K562 (cell line): ENCODE results near the gene TRIM38. TPM values are rescaled to one million over a fixed set of nuclear protein-coding genes. Genes with fewer than 3 reads are reported as not detected.
A peak's percentile ranks its signal among the peaks of the same experiment; 100 is the strongest.

Source experiments
- ATAC-seq: fragments of 200-7000 bp; cut with Tn5 transposase; 3 replicates; pipeline ENCODE4 v1.9.1; 2020; ENCODE audit warnings: moderate library complexity
- BruUV-seq: library from RNA; stranded (reverse); fragments of 400-500 nt; replicated peaks from 2 replicates; lab custom pipeline; 2021; lab: Mats Ljungman, UMichigan
- CTCF ChIA-PET: fragments of 300-600 bp; formaldehyde crosslinking; extraction: SDS; loops from one replicate; lab custom pipeline; 2021; ENCODE audit warnings: low intra/inter-chr PET ratio; lab: Yijun Ruan, JAX
- POLR2A ChIA-PET: fragments of 300-600, 350-650 bp; sonication (Branson Sonifier 250); formaldehyde crosslinking; extraction: SDS; loops from one replicate; lab custom pipeline; 2021; ENCODE audit warnings: antibody characterized with exemption, inconsistent platforms; lab: Yijun Ruan, JAX
- DNase-seq, 4 experiments: peaks; one replicate each; pipeline versions ENCODE4 v3.0.0 to v3.0.0-alpha.2; 2011 to 2018; ENCODE audit warnings: low spot score in 3 of 4, mixed read lengths in 3 of 4; ENCODE audit errors: extremely low read depth in 1 of 4
- FAIRE-seq: peaks from 2 replicates; lab custom pipeline; 2011; peaks lifted over from hg19 to GRCh38; lab: Jason Lieb, UNC
- H2AFZ ChIP-seq: 2 replicates; pipeline ENCODE4 v1.6.0; 2011; ENCODE audit warnings: low read depth, low read length, control low read depth, inconsistent platforms
- H3K27ac ChIP-seq: fragments of 200-600 bp; 3 replicates; pipeline ENCODE4 v1.8.0; 2011; ENCODE audit warnings: low read depth, mild to moderate bottlenecking, control low read depth, inconsistent platforms, low read length, moderate library complexity, mixed read lengths; ENCODE audit errors: extremely low read depth
- H3K27me3 ChIP-seq, 2 experiments: fragments of 300-600 bp in 1 of 2; 2 replicates in 1 of 2; 3 replicates in 1 of 2; pipeline versions ENCODE4 v1.6.0 to v1.8.0; 2011; ENCODE audit warnings: inconsistent platforms in 2 of 2, low read length in 2 of 2, mild to moderate bottlenecking in 1 of 2, mixed read lengths in 1 of 2, moderate library complexity in 1 of 2; ENCODE audit not compliant: control insufficient read depth in 2 of 2, insufficient read depth in 2 of 2
- H3K36me3 ChIP-seq: fragments of 300-600 bp; 3 replicates; pipeline ENCODE4 v1.8.0; 2011; ENCODE audit warnings: mild to moderate bottlenecking, low read length, inconsistent platforms; ENCODE audit not compliant: control insufficient read depth, insufficient read depth
- H3K4me1 ChIP-seq, 2 experiments: fragments of 200-600 bp in 1 of 2; replicated peaks in 1 of 2; 2 replicates in 1 of 2; 3 replicates in 1 of 2; pipeline versions ENCODE4 v1.5.1 to v1.8.0; 2011; ENCODE audit warnings: inconsistent platforms in 2 of 2, low read length in 2 of 2, mild to moderate bottlenecking in 1 of 2, mixed read lengths in 1 of 2, moderate library complexity in 1 of 2; ENCODE audit not compliant: control insufficient read depth in 2 of 2, insufficient read depth in 2 of 2
- H3K4me2 ChIP-seq: 2 replicates; pipeline ENCODE4 v1.6.1; 2011; ENCODE audit warnings: low read length, control low read depth, inconsistent platforms, mixed read lengths; ENCODE audit not compliant: insufficient read depth
- H3K4me3 ChIP-seq: fragments of 200-600 bp; sonication (generic), shearing (Covaris generic); 2 replicates; pipeline ENCODE4 v1.5.1; 2016; ENCODE audit warnings: control low read depth, inconsistent platforms
- H3K79me2 ChIP-seq: fragments of 200-600 bp; 3 replicates; pipeline ENCODE4 v1.8.0; 2011; ENCODE audit warnings: low read length, inconsistent platforms; ENCODE audit not compliant: control insufficient read depth, insufficient read depth
- H3K9ac ChIP-seq, 2 experiments: 2 replicates each; pipeline versions ENCODE4 v1.6.0 to v1.6.1; 2011; ENCODE audit warnings: low read depth in 2 of 2, low read length in 2 of 2, control low read depth in 1 of 2, inconsistent platforms in 1 of 2, mild to moderate bottlenecking in 1 of 2, mixed read lengths in 1 of 2; ENCODE audit not compliant: insufficient read depth in 1 of 2
- H3K9me1 ChIP-seq: one replicate; pipeline ENCODE4 v1.6.0; 2011; ENCODE audit warnings: inconsistent platforms, mild to moderate bottlenecking, low read length, moderate library complexity; ENCODE audit not compliant: control insufficient read depth, insufficient read depth
- H3K9me3 ChIP-seq: replicated peaks from 2 replicates; pipeline ENCODE4 v1.5.1; 2011; ENCODE audit warnings: low read depth, low read length, inconsistent platforms; ENCODE audit not compliant: control insufficient read depth, insufficient read depth
- H4K20me1 ChIP-seq: replicated peaks from 2 replicates; pipeline ENCODE4 v1.6.1; 2011; ENCODE audit warnings: low read length, inconsistent platforms, mixed read lengths; ENCODE audit not compliant: control insufficient read depth, insufficient read depth
- CBX8 ChIP-seq: fragments of 200-600 bp; sonication (generic); IDR thresholded peaks from 2 replicates; pipeline ENCODE4 v1.6.1; 2012; ENCODE audit warnings: borderline replicate concordance, mixed run types, low read depth, mild to moderate bottlenecking, moderate library complexity, mixed read lengths, low read length, control low read depth, inconsistent platforms; ENCODE audit not compliant: poor library complexity, severe bottlenecking; ENCODE audit errors: extremely low read depth
- CHCHD3 ChIP-seq: fragments of 250-450 bp; sonication (Bioruptor Pico); IDR thresholded peaks from 2 replicates; pipeline ENCODE4 v2.1.2; 2022; ENCODE audit warnings: mild to moderate bottlenecking
- EHMT2 ChIP-seq: fragments of 450-650 bp; IDR thresholded peaks from 2 replicates; pipeline ENCODE4 v1.6.1; 2018; ENCODE audit warnings: antibody characterized with exemption
- NRF1 ChIP-seq, 2 experiments: fragments of 450-650 bp; IDR thresholded peaks in 1 of 2; conservative IDR thresholded peaks in 1 of 2; 2 replicates each; pipeline ENCODE4 v1.6.1; 2014; ENCODE audit warnings: mild to moderate bottlenecking in 2 of 2
- PHF20 ChIP-seq: fragments of 450-650 bp; IDR thresholded peaks from 2 replicates; pipeline ENCODE4 v1.6.1; 2018; ENCODE audit not compliant: partially characterized antibody
- RNF2 ChIP-seq: sonication (generic); IDR thresholded peaks from 2 replicates; pipeline ENCODE4 v1.6.1; 2016
- TEAD1 ChIP-seq, 2 experiments: fragments of 450-650 bp in 1 of 2; sonication (generic) in 1 of 2; formaldehyde crosslinking; IDR thresholded peaks; 2 replicates each; pipeline versions ENCODE4 v1.4.0 to v1.8.0; 2020 to 2022; ENCODE audit warnings: mild to moderate bottlenecking in 2 of 2, missing genetic modification reagents in 1 of 2
- TRIM24 ChIP-seq, 2 experiments: fragments of 450-650 bp; IDR thresholded peaks; 2 replicates each; pipeline ENCODE4 v1.6.1; 2016
- U2AF2 ChIP-seq: fragments of 200-400 bp; formaldehyde crosslinking; optimal IDR thresholded peaks from 2 replicates; pipeline ENCODE3; 2017; ENCODE audit warnings: low read depth, mild to moderate bottlenecking, low read length
- ZNF23 ChIP-seq: fragments of 250-450 bp; sonication (Bioruptor Pico); IDR thresholded peaks from 2 replicates; pipeline ENCODE4 v1.4.0; 2020; ENCODE audit warnings: mild to moderate bottlenecking
- ZNF695 ChIP-seq: fragments of 450-650 bp; formaldehyde crosslinking; IDR thresholded peaks from 2 replicates; pipeline ENCODE4 v1.4.0; 2020; ENCODE audit warnings: mild to moderate bottlenecking, moderate library complexity
- ZNF75A ChIP-seq: fragments of 450-650 bp; formaldehyde crosslinking; IDR thresholded peaks from 2 replicates; pipeline ENCODE4 v1.4.0; 2020; ENCODE audit warnings: mild to moderate bottlenecking
- ZNF79 ChIP-seq: fragments of 250-450 bp; sonication (Bioruptor Pico); IDR thresholded peaks from 2 replicates; pipeline ENCODE4 v1.4.0; 2020; ENCODE audit warnings: low read depth, mild to moderate bottlenecking, moderate library complexity
- WGBS: fragments of 100-300 bp; shearing (Covaris generic); methylation state at CpG from one replicate; pipeline ENCODE4 v1.1.6; 2016; ENCODE audit warnings: low coverage, mixed read lengths; ENCODE audit not compliant: insufficient coverage; ENCODE audit errors: missing lambda C conversion rate; 5-methylcytosine and 5-hydroxymethylcytosine counted together
- in situ Hi-C: fragments of 300-500 bp; cut with MboI; formaldehyde crosslinking; loops from 4 replicates; pipeline ENCODE4 v1.15.0; 2018; ENCODE audit warnings: inconsistent platforms, mixed read lengths
- intact Hi-C: fragments of 100-400 bp; cut with micrococcal nuclease; formaldehyde crosslinking; loops from 2 replicates; pipeline ENCODE4 v1.14.2; 2022
- polyA plus RNA-seq, 8 experiments: library from polyadenylated mRNA; depleted of rRNA in 4 of 8; stranded (reverse) in 5 of 8; unstranded in 3 of 8; fragments of >200 nt; fragmentation: Nextera tagmentation in 2 of 8; fragmentation: Illumina TruSeq in 1 of 8; extraction: Ambion mirVana in 2 of 8; extraction: Trizol in 1 of 8; gene quantifications; 2 replicates each; pipeline versions ENCODE4 v1.2.1 to v1.2.3, GENCODE V29; 2011 to 2014; ENCODE audit warnings: inconsistent platforms in 1 of 8, missing spikeins in 1 of 8
- total RNA-seq, 7 experiments: library from RNA; depleted of rRNA in 6 of 7; stranded (reverse); fragments of >200 nt in 6 of 7; fragmentation: Illumina TruSeq in 2 of 7; extraction: Trizol in 2 of 7; gene quantifications; 2 replicates each; pipeline versions ENCODE4 v1.2.1 to v1.2.3, GENCODE V29; 2011 to 2021; ENCODE audit warnings: low replicate concordance in 1 of 7
- TF ChIP-seq, protein P1 (sequence below): IDR thresholded peaks from 2 replicates; pipeline ENCODE4 v1.6.1; 2012; ENCODE audit warnings: low read depth, low read length, improper control_type of control experiment, borderline replicate concordance
- TF ChIP-seq, protein P2 (sequence below), 2 experiments: fragments of 450-650 bp in 1 of 2; IDR thresholded peaks; 2 replicates each; pipeline ENCODE4 v1.6.1; 2011 to 2017; ENCODE audit warnings: low read depth in 2 of 2, antibody characterized with exemption in 1 of 2, borderline replicate concordance in 1 of 2, low read length in 1 of 2, mild to moderate bottlenecking in 1 of 2, mixed read lengths in 1 of 2; ENCODE audit not compliant: control insufficient read depth in 1 of 2
- TF ChIP-seq, protein P3 (sequence below): fragments of 450-650 bp; conservative IDR thresholded peaks from 2 replicates; pipeline ENCODE4 v1.6.1; 2016; ENCODE audit warnings: missing genetic modification characterization, low read depth, mild to moderate bottlenecking, control low read depth, missing compliant biosample characterization

Gene TRIM38
- total and polyA plus RNA-seq, 9 of the 15 experiments (the other 6 are each of a cell fraction or from before 2014, with no cell fraction given): 1.7 to 6.7 (median 6.3) TPM

DNA sequence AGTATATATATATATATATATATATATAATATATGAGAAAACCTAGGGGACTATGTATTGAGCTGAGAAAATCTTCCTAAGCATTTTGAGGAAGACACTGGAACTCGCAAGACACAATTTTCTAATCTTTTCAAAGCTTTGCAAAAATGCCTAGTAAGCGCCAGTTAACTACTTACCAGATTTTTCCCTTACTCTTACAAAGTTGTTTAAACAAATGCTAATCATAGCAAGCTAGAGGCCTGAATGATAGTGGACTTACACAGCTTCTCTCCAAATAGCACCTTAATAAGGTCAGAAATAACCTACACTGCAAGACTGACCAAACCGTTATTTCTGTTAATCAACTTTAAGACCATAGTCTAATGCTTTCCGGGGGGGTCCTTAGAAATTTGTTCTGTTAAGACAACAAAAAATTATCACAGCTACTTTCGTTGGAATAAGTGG is 68.6 kb downstream of the TRIM38 start:
- POLR2A ChIA-PET: interaction anchor here (0.5 to 13.8 kb wide), 58 partner anchors 10 to 1862 kb away, joined by 3 to 597 read pairs (median 8); partner anchors contain the start of genes HFE and TRIM38
- H3K9ac ChIP-seq: peak overlapping the region; percentile 94 to 96
- H3K4me3 ChIP-seq: peak overlapping the region; percentile 61
- no peak for FAIRE-seq
- H3K9me3 ChIP-seq: no peaks in the 10 kb centered on the region
- peak; percentile 0 for ATAC-seq
- H3K27me3 ChIP-seq: no peaks in the 10 kb centered on the region
- peak overlapping the region; percentile 99 for H3K27ac ChIP-seq
- in situ Hi-C loops (loop anchor here (5.0 kb wide), 1 partner anchor 1101 kb away; a partner anchor contains a TSS), intact Hi-C loops (loop anchor here (5.0 to 10.0 kb wide), 3 partner anchors 254 to 1861 kb away; a partner anchor contains a TSS)
- no peaks in the 10 kb centered on the region for H3K9me1 ChIP-seq
- no TSS peak for BruUV-seq
- H2AFZ ChIP-seq: no peak overlapping the region
- no peak for DNase-seq
- peaks cover 16 to 36% of the 10 kb centered on the region in 2 experiments for H3K4me1 ChIP-seq
- H3K4me2 ChIP-seq: peak overlapping the region; percentile 99
- H3K79me2 ChIP-seq: peaks cover 63% of the 10 kb centered on the region
- WGBS: 2% methylated on average over 5 of the region's 5 CpGs
- CTCF ChIA-PET: no interaction called here
- H3K36me3 ChIP-seq: peaks cover 7% of the 10 kb centered on the region; the same call in 1 of the 3 replicates
- peaks cover 11% of the 10 kb centered on the region for H4K20me1 ChIP-seq
- TF ChIP-seq, protein P1, sequence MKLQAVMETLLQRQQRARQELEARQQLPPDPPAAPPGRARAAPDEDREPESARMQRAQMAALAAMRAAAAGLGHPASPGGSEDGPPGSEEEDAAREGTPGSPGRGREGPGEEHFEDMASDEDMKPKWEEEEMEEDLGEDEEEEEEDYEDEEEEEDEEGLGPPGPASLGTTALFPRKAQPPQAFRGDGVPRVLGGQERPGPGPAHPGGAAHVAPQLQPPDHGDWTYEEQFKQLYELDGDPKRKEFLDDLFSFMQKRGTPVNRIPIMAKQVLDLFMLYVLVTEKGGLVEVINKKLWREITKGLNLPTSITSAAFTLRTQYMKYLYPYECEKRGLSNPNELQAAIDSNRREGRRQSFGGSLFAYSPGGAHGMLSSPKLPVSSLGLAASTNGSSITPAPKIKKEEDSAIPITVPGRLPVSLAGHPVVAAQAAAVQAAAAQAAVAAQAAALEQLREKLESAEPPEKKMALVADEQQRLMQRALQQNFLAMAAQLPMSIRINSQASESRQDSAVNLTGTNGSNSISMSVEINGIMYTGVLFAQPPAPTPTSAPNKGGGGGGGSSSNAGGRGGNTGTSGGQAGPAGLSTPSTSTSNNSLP: no peak
- TF ChIP-seq, protein P2, sequence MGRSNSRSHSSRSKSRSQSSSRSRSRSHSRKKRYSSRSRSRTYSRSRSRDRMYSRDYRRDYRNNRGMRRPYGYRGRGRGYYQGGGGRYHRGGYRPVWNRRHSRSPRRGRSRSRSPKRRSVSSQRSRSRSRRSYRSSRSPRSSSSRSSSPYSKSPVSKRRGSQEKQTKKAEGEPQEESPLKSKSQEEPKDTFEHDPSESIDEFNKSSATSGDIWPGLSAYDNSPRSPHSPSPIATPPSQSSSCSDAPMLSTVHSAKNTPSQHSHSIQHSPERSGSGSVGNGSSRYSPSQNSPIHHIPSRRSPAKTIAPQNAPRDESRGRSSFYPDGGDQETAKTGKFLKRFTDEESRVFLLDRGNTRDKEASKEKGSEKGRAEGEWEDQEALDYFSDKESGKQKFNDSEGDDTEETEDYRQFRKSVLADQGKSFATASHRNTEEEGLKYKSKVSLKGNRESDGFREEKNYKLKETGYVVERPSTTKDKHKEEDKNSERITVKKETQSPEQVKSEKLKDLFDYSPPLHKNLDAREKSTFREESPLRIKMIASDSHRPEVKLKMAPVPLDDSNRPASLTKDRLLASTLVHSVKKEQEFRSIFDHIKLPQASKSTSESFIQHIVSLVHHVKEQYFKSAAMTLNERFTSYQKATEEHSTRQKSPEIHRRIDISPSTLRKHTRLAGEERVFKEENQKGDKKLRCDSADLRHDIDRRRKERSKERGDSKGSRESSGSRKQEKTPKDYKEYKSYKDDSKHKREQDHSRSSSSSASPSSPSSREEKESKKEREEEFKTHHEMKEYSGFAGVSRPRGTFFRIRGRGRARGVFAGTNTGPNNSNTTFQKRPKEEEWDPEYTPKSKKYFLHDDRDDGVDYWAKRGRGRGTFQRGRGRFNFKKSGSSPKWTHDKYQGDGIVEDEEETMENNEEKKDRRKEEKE (IDR thresholded peaks at IDR 0.05; ENCODE audit: borderline replicate concordance in 1 of 2, control insufficient read depth in 1 of 2, low read depth in 2 of 2, low read length in 1 of 2): peak; percentile 78 to 99; a peak in 3 of 4 replicates
- TF ChIP-seq PHF20: no peak
- no peak for TF ChIP-seq TRIM24 (IDR thresholded peaks at IDR 0.05)
- TF ChIP-seq ZNF23: 0 out of 2 replicates have a peak, but pooled peaks have one; percentile 54
- peak; percentile 98 for TF ChIP-seq CHCHD3 (CRISPR knock-in tag)
- TF ChIP-seq ZNF79: no peak
- no peak for TF ChIP-seq RNF2
- no peak; the same call in 1 of the 2 replicates for TF ChIP-seq ZNF75A (CRISPR knock-in tag)
- no peak for TF ChIP-seq EHMT2
- no peak for TF ChIP-seq U2AF2
- TF ChIP-seq, protein P3, sequence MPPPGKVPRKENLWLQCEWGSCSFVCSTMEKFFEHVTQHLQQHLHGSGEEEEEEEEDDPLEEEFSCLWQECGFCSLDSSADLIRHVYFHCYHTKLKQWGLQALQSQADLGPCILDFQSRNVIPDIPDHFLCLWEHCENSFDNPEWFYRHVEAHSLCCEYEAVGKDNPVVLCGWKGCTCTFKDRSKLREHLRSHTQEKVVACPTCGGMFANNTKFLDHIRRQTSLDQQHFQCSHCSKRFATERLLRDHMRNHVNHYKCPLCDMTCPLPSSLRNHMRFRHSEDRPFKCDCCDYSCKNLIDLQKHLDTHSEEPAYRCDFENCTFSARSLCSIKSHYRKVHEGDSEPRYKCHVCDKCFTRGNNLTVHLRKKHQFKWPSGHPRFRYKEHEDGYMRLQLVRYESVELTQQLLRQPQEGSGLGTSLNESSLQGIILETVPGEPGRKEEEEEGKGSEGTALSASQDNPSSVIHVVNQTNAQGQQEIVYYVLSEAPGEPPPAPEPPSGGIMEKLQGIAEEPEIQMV (tag): no peak
- TF ChIP-seq CBX8: no peak
- peak in 1 of 2 experiments; percentile 73; a peak in 2 of 4 replicates for TF ChIP-seq TEAD1 (CRISPR knock-in tag; IDR thresholded peaks at IDR 0.05)
- TF ChIP-seq ZNF695 (CRISPR knock-in tag): peak; percentile 87
- no peak for TF ChIP-seq NRF1 (conservative IDR thresholded peaks at IDR 0.05 in 1 of 2, IDR thresholded peaks at IDR 0.05 in 1 of 2)
